ENCODE data around the gene KIF5A.
"Not testable (repeated sequence)": the region's sequence is repeated elsewhere in the genome, so short reads cannot be mapped to it uniquely, and the experiment has no call there.

KIF5A gene

DNA sequence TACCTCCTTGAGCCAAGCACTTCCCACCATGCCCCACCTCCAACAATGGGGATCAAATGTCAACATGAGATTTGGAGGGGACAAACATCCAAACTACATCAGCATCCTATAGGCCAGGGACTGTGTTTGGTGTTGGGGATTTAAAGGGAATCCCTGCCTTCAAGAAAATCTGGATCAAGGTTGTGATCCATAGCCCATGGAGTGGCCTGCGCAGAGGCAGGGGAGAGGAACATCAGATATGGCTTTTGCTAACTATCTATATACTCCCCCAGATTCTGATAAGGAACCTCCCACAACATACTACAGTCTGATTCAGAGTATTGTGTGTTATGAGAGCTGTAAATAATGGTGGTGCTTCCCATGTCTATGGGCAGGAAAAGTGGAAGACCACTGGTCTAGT lies 5.1 kb downstream of the KIF5A start:
- Histone ChIP-seq H3K27me3 (replicated peaks; ENCODE audit: control insufficient read depth, insufficient read depth, low read length, poor library complexity, severe bottlenecking) (no peaks in the 10 kb centered on the region), H3K4me1 (ENCODE audit: control insufficient read depth, insufficient read depth, low read length, poor library complexity, severe bottlenecking) (peaks cover 5% of the 10 kb centered on the region), H3K36me3 (ENCODE audit: control insufficient read depth, insufficient read depth, low read length) (no peaks in the 10 kb centered on the region), H3K9me3 (ENCODE audit: control insufficient read depth, low read length) (no peaks in the 10 kb centered on the region), H3K27ac (ENCODE audit: insufficient read depth, low read length, poor library complexity, severe bottlenecking) (no peak overlapping the region), H3K4me3 (ENCODE audit: insufficient read depth, low read depth, low read length, poor library complexity, severe bottlenecking) (no peak overlapping the region)
- DNase-seq, result no peak

DNA sequence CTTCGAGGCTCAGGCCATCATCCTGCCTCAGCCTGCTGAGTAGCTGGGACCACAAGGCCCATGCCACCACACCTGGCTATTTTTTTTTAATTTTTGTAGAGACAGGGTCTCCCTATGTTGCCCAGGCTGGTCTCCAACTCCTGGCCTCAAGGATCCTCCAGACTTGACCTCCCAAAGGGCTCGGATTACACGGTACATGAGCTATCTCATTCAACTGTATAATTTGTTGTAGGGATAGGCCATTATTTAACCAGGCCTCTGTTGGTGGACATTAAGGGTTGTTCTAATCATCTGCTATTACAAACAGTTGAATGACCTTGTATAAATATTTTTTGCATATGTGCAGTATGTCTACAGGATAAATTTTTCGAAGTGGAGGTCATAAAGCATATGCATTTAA lies 9.0 kb downstream of the KIF5A start:
- Histone ChIP-seq H3K27ac (ENCODE audit: insufficient read depth, low read length, poor library complexity, severe bottlenecking) (no peak overlapping the region), H3K4me1 (ENCODE audit: control insufficient read depth, insufficient read depth, low read length, poor library complexity, severe bottlenecking) (no peaks in the 10 kb centered on the region), H3K27me3 (replicated peaks; ENCODE audit: control insufficient read depth, insufficient read depth, low read length, poor library complexity, severe bottlenecking) (no peaks in the 10 kb centered on the region), H3K4me3 (ENCODE audit: insufficient read depth, low read depth, low read length, poor library complexity, severe bottlenecking) (no peak overlapping the region), H3K36me3 (ENCODE audit: control insufficient read depth, insufficient read depth, low read length) (no peaks in the 10 kb centered on the region), H3K9me3 (ENCODE audit: control insufficient read depth, low read length) (no peaks in the 10 kb centered on the region)
- no peak for DNase-seq

DNA sequence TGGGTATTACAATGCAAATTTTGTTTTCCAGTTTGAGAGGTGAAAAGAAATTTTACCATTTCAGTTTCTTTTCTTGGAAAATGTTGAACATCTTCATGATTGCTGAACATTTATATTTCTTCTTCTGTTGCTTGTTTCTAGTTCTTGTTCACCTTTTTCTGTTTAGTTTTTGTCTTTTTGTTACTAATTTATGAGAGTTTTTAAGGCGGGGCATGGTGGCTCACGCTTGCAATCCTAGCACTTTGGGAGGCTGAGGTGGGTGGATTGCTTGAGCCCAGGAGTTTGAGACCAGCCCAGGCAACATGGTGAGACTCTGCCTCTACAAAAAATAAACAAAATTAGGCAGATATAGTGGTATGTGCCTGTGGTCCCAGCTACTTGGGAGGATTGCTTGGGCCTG lies 10.7 kb downstream of the KIF5A start:
- Histone ChIP-seq H3K27me3 (replicated peaks; ENCODE audit: control insufficient read depth, insufficient read depth, low read length, poor library complexity, severe bottlenecking) (no peaks in the 10 kb centered on the region), H3K4me3 (ENCODE audit: insufficient read depth, low read depth, low read length, poor library complexity, severe bottlenecking) (no peak overlapping the region)
- DNase-seq, result no peak

DNA sequence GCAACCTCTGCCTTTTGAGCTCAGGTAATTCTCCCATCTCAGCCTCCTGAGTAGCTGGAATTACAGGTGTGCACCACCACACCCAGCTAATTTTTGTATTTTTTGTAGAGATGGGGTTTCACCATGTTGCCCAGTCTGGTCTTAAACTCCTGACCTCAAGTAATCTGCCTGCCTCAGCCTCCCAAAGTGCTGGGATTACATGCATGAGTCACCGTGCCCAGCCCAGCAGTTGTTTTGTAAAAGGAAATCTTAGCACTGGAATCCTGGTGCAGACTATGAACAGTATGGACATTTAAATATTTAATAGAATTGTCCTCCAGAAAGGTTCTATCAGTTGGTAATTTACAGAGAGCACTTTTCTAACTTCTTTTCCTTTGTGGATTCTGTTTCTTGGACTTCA lies 11.3 kb downstream of the KIF5A start:
- H3K27me3 ChIP-seq (replicated peaks; ENCODE audit: control insufficient read depth, insufficient read depth, low read length, poor library complexity, severe bottlenecking); DNase-seq: not testable (repeated sequence)

More for the DNA sequence above, 10.7 kb downstream of the KIF5A start:
- no peaks in the 10 kb centered on the region for H3K4me1 ChIP-seq (ENCODE audit: control insufficient read depth, insufficient read depth, low read length, poor library complexity, severe bottlenecking)
- no peaks in the 10 kb centered on the region for H3K36me3 ChIP-seq (ENCODE audit: control insufficient read depth, insufficient read depth, low read length)
- H3K9me3 ChIP-seq (ENCODE audit: control insufficient read depth, low read length), result no peaks in the 10 kb centered on the region
- H3K27ac ChIP-seq (ENCODE audit: insufficient read depth, low read length, poor library complexity, severe bottlenecking), result no peak overlapping the region

DNA sequence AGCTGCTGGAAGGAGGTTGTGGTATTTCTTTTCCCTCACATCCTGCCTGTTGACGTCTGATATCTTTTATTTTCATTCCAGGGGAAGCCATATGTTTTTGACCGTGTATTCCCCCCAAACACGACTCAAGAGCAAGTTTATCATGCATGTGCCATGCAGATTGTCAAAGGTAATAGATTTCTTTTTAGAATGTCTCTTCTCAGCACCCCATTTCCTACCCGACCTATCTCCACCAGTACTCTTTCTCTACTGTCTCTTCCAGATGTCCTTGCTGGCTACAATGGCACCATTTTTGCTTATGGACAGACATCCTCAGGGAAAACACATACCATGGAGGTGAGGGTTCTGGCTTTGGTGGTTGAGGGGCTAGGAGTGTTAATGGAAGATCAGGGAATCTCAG lies 13.5 kb downstream of the KIF5A start:
- H3K36me3 ChIP-seq (ENCODE audit: control insufficient read depth, insufficient read depth, low read length), result no peaks in the 10 kb centered on the region
- no peaks in the 10 kb centered on the region for H3K27me3 ChIP-seq (replicated peaks; ENCODE audit: control insufficient read depth, insufficient read depth, low read length, poor library complexity, severe bottlenecking)
- no peak for DNase-seq
- H3K9me3 ChIP-seq (ENCODE audit: control insufficient read depth, low read length), result no peaks in the 10 kb centered on the region
- H3K27ac ChIP-seq (ENCODE audit: insufficient read depth, low read length, poor library complexity, severe bottlenecking), result no peak overlapping the region
- H3K4me1 ChIP-seq (ENCODE audit: control insufficient read depth, insufficient read depth, low read length, poor library complexity, severe bottlenecking), result no peaks in the 10 kb centered on the region
- H3K4me3 ChIP-seq (ENCODE audit: insufficient read depth, low read depth, low read length, poor library complexity, severe bottlenecking), result no peak overlapping the region

More for the DNA sequence above, 11.3 kb downstream of the KIF5A start:
- not testable (repeated sequence) for H3K36me3 ChIP-seq (ENCODE audit: control insufficient read depth, insufficient read depth, low read length); H3K4me3 ChIP-seq (ENCODE audit: insufficient read depth, low read depth, low read length, poor library complexity, severe bottlenecking); H3K4me1 ChIP-seq (ENCODE audit: control insufficient read depth, insufficient read depth, low read length, poor library complexity, severe bottlenecking); H3K9me3 ChIP-seq (ENCODE audit: control insufficient read depth, low read length); H3K27ac ChIP-seq (ENCODE audit: insufficient read depth, low read length, poor library complexity, severe bottlenecking)

DNA sequence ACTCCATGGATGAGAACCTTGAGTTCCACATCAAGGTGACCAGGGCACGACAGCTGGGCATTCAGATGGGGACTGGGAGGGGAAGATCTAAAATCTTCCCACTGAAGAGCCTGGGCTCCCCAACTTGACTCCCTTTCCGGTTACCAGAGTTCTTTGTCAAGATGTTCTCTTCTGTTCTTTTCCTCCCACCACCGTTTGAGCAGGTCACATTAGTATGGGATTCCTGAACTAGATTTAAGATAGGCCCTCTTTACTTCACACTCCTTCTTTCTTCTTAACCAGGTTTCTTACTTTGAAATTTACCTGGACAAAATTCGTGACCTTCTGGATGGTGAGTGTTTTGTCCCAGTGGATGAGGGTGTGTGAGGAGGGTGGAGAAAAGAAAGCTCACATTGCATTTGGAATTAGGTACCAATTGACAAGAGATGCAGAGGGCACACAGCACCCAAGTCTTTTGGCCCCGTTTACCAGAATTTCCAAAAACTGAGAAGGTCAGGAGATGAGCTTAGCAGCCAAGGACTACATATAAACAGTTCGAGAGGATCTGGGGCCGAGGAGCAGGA lies 14.4 kb downstream of the KIF5A start:
- no peaks in the 10 kb centered on the region for H3K27me3 ChIP-seq (replicated peaks; ENCODE audit: control insufficient read depth, insufficient read depth, low read length, poor library complexity, severe bottlenecking)
- no peaks in the 10 kb centered on the region for H3K36me3 ChIP-seq (ENCODE audit: control insufficient read depth, insufficient read depth, low read length)
- DNase-seq, result no peak

DNA sequence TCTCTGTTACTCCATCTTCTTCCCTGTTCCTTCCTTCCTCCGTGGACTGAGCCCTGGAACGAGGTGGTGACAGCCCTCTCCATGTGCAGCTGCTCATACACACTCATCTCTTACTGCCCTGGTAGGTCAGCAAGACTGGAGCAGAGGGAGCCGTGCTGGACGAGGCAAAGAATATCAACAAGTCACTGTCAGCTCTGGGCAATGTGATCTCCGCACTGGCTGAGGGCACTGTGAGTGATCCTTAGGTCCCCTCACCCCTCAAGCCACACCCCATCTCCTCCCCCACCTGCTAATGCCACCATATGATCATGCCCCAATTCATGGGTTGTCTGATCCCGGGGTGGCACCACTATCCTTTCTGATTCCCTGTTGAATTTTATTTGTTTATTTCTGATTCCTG lies 19.0 kb downstream of the KIF5A start:
- no peak for DNase-seq
- H3K9me3 ChIP-seq (ENCODE audit: control insufficient read depth, low read length), result no peaks in the 10 kb centered on the region
- no peaks in the 10 kb centered on the region for H3K4me1 ChIP-seq (ENCODE audit: control insufficient read depth, insufficient read depth, low read length, poor library complexity, severe bottlenecking)

More for the DNA sequence above, 14.4 kb downstream of the KIF5A start:
- H3K4me3 ChIP-seq (ENCODE audit: insufficient read depth, low read depth, low read length, poor library complexity, severe bottlenecking), result no peak overlapping the region
- no peaks in the 10 kb centered on the region for H3K4me1 ChIP-seq (ENCODE audit: control insufficient read depth, insufficient read depth, low read length, poor library complexity, severe bottlenecking)
- no peaks in the 10 kb centered on the region for H3K9me3 ChIP-seq (ENCODE audit: control insufficient read depth, low read length)
- H3K27ac ChIP-seq (ENCODE audit: insufficient read depth, low read length, poor library complexity, severe bottlenecking), result no peak overlapping the region

DNA sequence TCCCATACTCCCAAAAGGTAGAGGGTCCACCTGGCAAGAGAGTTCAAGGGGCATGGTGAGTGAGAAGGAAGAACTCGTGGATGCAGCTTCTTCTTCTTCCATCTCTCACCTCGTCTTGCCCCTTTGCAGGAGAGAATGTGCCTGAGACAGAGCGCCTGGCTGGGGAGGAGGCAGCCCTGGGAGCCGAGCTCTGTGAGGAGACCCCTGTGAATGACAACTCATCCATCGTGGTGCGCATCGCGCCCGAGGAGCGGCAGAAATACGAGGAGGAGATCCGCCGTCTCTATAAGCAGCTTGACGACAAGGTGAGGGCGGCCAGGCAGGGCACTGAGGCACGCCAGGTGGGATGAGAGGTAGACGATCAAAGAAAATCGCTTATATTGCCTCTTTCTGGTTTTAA lies 20.0 kb downstream of the KIF5A start:
- H3K27me3 ChIP-seq (replicated peaks; ENCODE audit: control insufficient read depth, insufficient read depth, low read length, poor library complexity, severe bottlenecking), result no peaks in the 10 kb centered on the region
- no peaks in the 10 kb centered on the region for H3K4me1 ChIP-seq (ENCODE audit: control insufficient read depth, insufficient read depth, low read length, poor library complexity, severe bottlenecking)
- no peaks in the 10 kb centered on the region for H3K36me3 ChIP-seq (ENCODE audit: control insufficient read depth, insufficient read depth, low read length)
- H3K27ac ChIP-seq (ENCODE audit: insufficient read depth, low read length, poor library complexity, severe bottlenecking), result no peak overlapping the region
- H3K9me3 ChIP-seq (ENCODE audit: control insufficient read depth, low read length), result no peaks in the 10 kb centered on the region
- H3K4me3 ChIP-seq (ENCODE audit: insufficient read depth, low read depth, low read length, poor library complexity, severe bottlenecking), result no peak overlapping the region
- DNase-seq, result no peak

More for the DNA sequence above, 19.0 kb downstream of the KIF5A start:
- Histone ChIP-seq H3K27me3 (replicated peaks; ENCODE audit: control insufficient read depth, insufficient read depth, low read length, poor library complexity, severe bottlenecking) (no peaks in the 10 kb centered on the region), H3K4me3 (ENCODE audit: insufficient read depth, low read depth, low read length, poor library complexity, severe bottlenecking) (no peak overlapping the region), H3K27ac (ENCODE audit: insufficient read depth, low read length, poor library complexity, severe bottlenecking) (no peak overlapping the region), H3K36me3 (ENCODE audit: control insufficient read depth, insufficient read depth, low read length) (no peaks in the 10 kb centered on the region)

DNA sequence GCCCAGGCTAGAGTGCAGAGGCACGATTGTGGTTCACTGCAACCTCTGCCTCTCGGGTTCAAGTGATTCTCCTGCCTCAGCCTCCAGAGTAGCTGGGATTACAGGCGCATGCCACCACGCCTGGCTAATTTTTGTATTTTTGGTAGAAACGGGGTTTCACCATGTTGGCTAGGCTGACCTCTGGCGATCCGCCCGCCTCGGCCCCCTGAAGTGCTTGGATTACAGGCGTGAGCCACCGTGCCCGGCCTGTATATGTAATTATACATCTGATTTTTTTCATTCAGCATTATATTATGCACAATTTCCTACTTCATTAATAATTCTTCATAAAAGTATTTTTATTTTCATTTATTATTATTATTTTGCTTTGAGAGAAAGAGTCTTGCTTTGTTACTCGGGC lies 20.6 kb downstream of the KIF5A start:
- H3K4me1 ChIP-seq (ENCODE audit: control insufficient read depth, insufficient read depth, low read length, poor library complexity, severe bottlenecking); H3K27ac ChIP-seq (ENCODE audit: insufficient read depth, low read length, poor library complexity, severe bottlenecking); H3K27me3 ChIP-seq (replicated peaks; ENCODE audit: control insufficient read depth, insufficient read depth, low read length, poor library complexity, severe bottlenecking); H3K36me3 ChIP-seq (ENCODE audit: control insufficient read depth, insufficient read depth, low read length); DNase-seq; H3K9me3 ChIP-seq (ENCODE audit: control insufficient read depth, low read length); H3K4me3 ChIP-seq (ENCODE audit: insufficient read depth, low read depth, low read length, poor library complexity, severe bottlenecking): not testable (repeated sequence)

DNA sequence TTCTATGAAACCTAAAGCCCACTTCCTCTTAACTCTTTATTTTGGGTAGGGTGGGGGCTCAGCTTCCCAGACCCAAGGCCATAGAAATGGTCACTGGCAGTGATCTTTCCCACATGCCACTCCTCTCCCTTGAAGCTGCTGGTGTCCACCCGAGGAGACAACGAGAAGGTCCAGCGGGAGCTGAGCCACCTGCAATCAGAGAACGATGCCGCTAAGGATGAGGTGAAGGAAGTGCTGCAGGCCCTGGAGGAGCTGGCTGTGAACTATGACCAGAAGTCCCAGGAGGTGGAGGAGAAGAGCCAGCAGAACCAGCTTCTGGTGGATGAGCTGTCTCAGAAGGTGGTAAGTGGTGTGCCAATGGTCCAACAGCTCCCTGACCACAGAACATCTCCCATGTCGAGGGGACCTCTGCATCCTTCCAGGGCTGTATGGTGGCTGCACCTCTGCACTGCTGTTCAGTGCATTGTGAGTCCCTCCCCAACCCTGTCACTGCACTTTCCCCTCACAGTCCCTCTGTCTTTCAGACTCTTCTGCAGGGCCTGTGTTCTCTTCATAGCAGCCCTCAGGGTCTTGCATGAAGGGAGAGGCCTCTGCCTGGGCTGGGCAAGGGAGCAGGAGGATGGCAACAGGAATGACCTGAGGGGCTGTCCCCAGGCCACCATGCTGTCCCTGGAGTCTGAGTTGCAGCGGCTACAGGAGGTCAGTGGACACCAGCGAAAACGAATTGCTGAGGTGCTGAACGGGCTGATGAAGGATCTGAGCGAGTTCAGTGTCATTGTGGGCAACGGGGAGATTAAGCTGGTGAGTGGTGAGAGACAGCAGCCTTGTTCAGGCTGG lies 22.3 kb downstream of the KIF5A start:
- Histone ChIP-seq H3K4me1 (ENCODE audit: control insufficient read depth, insufficient read depth, low read length, poor library complexity, severe bottlenecking) (no peaks in the 10 kb centered on the region), H3K27ac (ENCODE audit: insufficient read depth, low read length, poor library complexity, severe bottlenecking) (no peak overlapping the region), H3K9me3 (ENCODE audit: control insufficient read depth, low read length) (no peaks in the 10 kb centered on the region), H3K36me3 (ENCODE audit: control insufficient read depth, insufficient read depth, low read length) (no peaks in the 10 kb centered on the region), H3K4me3 (ENCODE audit: insufficient read depth, low read depth, low read length, poor library complexity, severe bottlenecking) (no peak overlapping the region), H3K27me3 (replicated peaks; ENCODE audit: control insufficient read depth, insufficient read depth, low read length, poor library complexity, severe bottlenecking) (no peaks in the 10 kb centered on the region)
- no peak for DNase-seq

Data from effector memory CD4-positive, alpha-beta T cell (primary cell).